Measurements from ENCODE around the gene PWP1.
"Not testable (repeated sequence)": the region's sequence is repeated elsewhere in the genome, so short reads cannot be mapped to it uniquely, and the experiment has no call there.

The PWP1 gene

DNA sequence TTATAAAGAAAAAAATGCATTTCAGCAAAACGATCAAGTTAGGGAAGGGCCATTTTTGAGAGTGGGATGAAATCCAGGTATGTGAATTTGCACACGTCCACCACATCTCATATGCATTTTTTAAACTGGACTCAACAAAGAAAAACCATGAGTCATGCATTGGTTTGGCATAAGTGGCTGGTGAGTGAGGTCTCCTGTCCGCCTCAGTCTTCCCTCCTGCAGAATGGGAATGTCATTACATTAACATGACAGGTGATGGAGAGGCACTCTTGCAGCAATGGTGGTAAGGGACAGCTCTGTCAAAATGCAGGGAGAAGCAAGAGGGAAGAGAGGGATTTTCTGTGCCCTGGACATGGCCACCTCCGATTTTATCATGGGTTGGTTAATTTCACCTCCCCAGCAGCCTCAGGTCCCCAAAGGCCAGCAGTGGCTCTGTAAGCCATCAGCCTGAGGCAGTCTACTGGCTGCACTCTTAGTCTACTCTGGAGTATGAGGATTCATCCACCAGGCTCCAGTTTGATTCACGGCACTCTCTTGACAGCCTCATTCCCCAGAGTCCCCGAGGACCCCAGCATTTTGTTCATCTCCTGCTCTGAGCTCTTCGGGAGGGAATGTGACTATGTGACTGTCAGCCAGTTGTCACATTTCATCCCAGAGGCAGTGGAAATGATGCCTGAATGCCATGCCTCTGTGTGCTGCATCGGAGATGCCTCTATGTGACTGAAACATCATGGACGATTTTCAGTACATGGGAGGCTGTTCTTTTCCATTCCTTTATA is 17.1 kb upstream of the PWP1 start:
- DNase-seq: no peak

DNA sequence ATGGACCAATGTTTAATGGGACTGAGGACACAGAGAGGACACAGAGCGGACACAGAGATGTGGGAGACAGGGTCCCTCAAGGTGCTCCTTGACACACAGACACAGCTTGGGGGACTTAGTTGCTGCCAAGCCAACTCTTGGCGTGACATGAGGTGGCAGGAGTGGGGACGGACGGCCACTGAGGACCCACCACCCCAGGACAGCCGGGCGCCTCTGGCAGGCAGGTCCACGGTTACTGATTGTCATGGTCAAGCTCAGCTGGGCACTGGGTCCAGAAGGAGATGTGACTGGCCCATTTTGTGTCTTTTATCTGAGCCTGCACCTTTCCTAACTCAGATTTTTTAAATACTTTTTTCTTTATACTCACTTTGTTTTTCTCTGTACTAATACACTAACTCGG is 15.7 kb upstream of the PWP1 start:
- no peak for DNase-seq

DNA sequence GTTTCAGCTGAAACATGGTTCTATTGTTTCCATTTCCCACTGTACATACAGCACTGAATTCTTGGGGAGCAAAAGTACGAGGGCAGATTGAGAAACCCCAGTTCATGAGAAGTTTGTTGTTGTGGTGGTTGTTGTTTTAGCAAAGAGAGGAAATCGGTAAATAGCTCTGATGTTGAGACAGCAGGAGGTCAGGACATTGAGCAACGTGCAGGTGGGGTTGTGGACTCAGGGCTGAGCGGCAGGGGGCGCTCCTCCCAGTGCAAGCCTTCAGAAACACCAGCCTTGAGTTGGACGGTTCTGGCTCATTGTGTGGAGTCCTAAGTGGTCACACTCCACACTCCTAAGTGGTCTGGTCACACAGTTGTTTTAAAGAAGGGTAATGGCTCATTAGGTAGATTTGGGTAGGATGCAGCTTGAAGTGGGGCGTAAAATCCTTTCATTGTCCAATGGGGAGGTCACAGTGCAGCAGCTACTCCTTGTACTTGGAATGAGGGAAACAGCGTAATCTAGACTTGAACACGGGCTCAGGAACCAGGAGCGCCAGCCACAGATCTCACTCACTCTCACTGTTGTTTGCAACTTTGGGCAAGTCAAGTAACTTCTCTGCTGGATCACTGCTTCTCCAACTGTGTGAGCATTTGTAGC is 14.5 kb upstream of the PWP1 start:
- DNase-seq: peak; percentile 14

DNA sequence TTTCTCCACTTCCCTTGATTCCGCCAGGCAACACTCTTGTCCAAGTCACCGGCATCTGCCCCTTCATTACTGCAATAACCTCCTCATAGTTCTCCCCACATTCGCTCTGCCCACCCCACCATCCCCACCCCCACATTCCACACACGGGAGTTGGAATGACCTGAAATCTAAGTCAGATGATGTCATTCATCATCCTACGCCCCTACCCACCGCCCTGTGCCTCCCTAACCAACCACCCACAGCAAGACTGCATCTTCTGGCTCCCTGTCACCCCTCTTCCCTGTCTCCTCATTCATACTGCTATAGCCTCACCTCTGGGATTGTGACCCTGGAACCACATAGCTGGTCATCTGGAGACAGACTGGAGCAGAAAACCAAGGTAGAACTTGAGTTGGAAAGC is 7.9 kb upstream of the PWP1 start:
- no peak for DNase-seq

DNA sequence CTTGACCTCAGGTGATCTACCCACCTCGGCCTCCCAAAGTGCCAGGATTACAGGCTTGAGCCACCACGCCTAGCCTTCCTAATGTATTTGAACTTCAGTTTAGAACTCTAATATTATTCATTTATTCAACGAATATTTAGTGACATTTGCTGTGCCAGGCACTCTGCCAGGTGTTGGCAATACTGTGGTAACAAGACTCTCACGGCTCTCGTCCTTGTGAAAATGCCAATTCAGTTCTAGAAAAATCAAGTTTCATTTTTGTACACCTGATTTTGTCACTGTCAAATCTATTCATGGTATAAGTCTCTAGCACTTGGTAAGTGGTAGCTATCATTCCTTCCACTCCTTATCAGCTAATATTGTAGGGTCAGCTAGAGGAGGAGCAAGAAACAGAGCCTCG is 6.3 kb upstream of the PWP1 start:
- no peak for DNase-seq

DNA sequence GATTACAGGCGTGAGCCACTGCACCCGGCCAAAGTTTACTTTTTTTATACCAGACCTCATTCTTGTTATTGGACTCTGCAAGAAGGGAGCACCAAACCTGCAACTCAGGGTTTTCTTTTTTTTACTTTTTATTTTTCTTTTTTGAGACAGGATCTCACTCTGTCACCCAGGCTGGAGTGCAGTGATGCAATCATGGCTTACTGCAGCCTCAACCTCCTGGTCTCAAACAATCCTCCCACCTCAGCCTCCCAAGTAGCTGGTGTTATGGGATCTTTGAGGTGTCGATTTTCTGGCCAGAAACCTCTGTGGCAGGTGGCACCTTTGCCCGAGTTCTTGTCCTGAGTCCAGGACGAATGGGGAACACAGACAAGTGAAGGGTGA is 4.2 kb upstream of the PWP1 start:
- DNase-seq: no peak

DNA sequence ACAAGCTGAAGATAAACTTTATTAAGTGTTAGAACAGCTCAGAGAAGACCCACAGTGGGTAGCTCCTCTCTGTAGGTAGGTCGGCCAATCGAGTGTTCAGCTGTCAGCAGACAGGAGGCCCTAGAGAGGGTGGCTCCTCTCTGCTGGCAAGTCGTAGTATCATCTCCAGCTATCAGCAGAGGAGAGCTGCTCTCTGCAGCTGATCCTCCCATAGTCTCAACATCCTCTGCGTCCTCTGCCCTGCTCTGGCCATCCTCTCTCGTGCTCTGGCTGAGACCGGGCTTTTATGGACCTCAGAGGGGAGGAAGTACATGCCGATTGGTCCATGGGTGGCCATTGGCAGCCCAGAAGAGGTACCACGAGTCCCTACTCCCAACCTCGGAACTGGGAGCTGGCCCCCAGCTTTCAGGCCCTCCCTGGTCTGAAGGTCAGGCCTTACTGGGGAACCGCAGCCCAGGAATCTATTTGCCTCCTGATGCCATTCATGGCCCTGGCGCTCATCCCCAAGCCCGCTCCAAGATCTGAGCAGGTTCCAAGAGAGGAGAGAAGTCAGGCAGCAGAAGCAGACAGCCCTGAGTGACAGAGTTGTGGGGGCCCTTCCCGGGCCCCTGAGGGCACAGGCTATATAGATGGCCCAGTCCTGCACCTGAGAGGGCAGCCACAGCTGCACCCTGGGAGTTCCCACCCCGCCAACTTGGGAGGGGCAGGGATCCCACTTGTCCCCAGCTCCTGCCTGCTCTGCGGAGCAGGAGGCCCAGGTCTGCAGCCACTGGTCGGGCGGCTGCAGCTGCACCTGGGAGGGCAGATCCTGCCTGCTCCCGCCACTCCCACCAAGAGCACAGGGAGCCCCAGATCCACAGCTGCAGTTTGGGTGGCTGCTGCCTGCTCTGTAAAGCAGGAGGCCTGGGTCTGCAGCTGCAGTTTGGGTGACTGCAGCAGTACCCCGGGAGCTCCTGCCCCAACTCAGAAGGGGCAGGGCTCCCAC is 3.5 kb upstream of the PWP1 start:
- no peak for DNase-seq

DNA sequence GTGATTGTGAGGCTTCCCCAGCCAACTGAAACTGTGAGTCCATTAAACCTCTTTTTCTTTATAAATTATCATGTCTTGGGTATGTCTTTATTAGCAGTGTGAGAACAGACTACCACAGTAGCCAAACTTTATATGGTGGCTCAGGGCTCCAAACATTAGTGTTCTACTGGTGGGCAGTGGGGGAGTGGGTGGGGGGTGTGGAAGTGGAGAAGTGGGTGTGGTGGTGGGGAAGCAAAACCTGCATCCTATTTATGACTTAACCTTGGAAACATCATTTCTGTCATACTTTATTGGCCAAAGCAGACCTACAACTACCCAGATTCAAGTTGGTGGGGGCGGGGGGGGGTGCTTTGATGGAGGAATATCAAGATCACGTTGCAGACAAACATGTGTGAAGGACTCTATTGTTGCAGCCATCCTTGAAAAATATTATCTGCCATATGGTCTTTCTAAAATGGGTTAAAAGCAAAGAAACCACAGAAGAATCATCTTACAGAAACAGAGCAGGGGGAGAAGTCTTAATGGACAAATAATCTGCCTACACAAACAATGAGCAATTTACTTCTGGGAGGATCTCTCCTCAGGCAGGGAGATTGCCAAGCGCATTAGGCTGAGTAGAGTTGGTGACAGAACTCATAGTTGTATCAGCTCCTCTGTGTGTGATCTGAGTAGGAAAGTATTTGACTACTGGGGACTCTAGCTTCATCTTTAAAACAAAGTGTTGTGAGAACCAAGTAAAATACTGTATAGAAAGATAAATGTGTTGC is 1.4 kb upstream of the PWP1 start:
- no peak for DNase-seq

DNA sequence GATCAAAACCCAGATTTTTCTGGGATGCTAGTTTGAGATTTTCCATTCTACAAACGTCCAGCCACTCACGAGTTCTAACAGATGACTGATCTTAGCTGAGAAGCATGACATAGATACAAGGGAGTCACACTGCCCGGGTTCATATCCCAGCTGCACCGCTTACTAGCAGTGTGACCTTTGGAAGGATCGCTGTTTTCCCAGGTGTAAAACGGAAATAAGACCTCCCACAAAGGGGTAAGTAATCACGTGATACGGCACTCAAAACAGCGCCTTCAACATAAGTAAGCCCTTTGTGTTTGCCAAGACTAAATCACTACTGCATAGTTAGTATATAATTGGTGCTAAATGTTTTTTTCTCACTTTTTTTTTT is 624 bp upstream of the PWP1 start:
- DNase-seq: peak; percentile 13

DNA sequence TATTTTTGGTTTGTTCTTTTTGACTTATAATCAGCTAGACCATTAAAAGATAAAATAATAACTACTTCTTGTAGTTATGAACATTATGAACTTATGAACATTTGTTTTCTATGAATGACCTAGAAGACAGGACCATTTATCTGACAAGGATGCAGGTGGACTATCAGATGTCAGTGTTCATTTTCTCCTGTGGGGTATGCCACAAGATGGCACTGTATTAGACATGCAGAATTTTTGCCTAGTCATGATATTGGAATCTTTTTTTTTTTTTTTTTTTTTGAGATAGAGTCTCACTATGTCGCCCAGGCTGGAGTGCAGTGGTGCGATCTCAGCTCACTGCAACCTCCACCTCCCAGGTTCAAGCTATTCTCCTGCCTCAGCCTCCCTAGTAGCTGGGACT is 10.2 kb downstream of the PWP1 start:
- DNase-seq: not testable (repeated sequence)

DNA sequence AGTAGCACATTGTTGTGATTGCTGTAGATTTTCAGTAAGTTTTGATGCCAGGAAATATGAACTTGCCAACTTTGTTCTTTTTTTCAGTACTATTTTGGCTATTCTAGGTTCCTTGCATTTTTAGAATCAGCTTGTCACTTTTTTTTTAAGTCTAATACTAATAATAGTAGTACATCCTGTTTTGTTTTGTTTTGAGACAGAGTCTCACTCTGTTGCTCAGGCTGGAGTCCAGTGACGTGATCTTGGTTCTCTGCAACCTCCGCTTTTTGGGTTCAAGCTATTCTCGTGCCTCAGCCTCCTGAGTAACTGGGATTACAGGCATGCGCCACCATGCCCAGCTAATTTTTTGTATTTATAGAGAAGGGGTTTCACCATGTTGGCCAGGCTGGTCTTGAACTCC is 16.5 kb downstream of the PWP1 start:
- no peak for DNase-seq

DNA sequence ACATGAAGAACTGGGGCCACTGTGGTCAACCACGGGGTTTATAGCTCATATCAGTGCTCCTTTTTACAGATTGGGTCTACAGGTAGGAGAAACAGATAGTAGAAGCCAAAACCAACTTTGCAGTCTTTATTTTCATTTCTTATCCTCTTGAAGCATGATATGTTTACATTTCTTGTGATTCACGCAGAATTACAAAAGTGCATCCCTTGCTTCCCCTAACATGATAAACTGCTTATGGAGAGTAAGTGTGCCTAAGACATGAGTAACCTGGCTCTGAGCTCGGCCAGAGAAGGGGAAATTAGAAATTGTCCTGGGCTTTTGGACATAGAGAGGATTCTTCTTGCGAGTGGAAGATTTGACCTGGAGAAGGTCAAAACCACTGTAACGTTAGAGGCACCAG is 18.4 kb downstream of the PWP1 start:
- no peak for DNase-seq

DNA sequence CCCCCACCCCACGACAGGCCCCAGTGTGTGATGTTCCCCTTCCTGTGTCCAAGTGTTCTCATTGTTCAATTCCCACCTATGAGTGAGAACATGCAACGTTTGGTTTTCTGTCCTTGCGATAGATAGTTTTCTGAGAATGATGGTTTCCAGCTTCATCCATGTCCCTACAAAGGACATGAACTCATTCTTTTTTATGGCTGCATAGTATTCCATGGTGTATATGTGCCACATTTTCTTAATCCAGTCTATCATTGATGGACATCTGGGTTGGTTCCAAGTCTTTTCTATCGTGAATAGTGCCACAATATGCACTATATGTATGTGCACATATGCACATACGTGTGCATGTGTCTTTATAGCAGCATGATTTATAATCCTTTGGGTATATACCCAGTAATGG is 19.9 kb downstream of the PWP1 start:
- not testable (repeated sequence) for DNase-seq

DNA sequence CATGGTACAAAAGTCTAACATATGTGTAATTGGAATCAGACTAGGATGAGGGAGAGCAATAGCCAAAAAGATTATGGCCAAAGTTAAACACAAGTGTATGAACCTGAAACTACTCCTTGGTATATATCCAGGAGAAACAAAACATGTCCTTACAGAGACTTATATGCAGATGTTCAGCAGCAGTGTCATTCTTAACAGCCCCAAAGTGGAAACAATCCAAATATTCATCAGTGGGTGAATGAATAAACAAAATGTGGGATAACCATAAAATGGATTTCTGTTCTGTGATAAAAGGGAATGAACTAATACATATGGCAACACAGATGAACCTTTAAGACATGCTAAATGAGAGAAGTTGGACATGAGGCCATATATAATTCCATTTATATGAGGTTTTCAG is 30.2 kb downstream of the PWP1 start:
- DNase-seq: no peak

DNA sequence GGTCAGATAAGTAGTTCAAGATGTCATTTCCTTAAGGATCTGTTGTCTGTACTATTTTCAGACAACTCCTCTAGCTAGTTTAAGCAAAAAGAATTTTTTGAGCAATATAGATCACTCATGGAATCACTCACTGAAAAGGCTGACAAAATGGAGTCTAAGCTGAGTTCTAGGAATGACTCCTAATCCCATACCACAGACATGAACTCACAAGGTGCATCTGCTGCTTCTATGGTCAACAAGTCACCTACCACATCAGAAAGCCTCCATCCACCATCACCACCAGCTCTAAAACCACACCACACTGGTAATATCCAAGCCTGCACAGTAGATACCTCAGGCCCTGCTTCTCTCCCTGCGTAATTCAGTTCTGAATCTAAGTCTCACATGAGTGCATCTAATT is 33.0 kb downstream of the PWP1 start:
- no peak for DNase-seq

DNA sequence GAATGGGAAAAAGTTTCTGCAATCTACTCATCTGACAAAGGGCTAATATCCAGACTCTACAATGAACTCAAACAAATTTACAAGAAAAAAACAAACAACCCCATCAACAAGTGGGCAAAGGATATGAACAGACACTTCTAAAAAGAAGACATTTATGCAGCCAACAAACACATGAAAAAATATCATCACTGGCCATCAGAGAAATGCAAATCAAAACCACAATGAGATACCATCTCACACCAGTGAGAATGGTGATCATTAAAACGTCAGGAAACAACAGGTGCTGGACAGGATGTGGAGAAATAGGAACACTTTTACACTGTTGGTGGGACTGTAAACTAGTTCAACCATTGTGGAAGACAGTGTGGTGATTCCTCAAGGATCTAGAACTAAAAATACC is 41.7 kb downstream of the PWP1 start:
- not testable (repeated sequence) for DNase-seq

DNA sequence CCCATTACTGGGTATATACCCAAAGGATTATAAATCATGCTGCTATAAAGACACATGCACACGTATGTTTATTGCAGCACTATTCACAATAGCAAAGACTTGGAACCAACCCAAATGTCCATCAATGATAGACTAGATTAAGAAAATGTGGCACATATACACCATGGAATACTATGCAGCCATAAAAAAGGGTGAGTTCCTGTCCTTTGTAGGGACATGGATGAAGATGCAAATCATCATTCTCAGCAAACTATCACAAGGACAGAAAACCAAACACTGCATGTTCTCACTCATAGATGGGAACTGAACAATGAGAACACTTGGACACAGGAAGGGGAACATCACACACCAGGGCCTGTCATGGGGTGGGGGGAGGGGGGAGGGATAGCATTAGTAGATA is 42.1 kb downstream of the PWP1 start:
- DNase-seq: not testable (repeated sequence)

DNA sequence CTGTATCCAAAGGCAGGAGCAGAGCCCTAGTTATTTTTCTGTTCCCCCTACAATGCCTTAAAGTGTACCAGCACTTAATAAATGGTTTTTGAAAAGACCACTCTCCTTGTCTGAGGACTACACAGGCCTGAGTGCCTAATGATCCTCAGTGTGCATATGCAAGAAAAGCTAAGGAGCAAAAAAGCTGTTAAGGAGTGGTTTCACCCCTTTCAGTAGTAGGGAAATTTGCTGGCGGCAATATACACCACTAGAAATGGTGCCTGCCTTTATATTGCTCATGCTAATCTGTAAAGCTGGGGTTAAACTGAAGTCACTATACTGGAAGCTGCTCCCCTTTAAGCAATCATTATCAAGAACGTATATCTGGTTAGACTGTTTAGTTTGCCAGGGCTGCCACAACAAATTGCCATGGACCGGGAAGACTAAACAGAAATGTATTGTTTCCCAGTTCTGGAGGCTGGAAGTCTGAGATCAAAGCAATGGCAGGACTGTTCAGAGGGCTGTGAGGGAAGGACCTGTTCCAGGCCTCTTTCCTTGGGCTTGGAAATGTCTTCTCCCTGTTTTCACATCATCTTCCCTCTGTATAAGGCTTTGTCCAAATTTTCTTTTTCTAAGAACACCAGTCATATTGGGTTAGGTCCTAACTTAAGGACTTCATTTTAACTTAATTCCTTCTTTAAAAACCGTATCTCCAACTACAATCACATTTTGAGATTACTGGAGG is 45.2 kb downstream of the PWP1 start:
- DNase-seq: no peak

DNA sequence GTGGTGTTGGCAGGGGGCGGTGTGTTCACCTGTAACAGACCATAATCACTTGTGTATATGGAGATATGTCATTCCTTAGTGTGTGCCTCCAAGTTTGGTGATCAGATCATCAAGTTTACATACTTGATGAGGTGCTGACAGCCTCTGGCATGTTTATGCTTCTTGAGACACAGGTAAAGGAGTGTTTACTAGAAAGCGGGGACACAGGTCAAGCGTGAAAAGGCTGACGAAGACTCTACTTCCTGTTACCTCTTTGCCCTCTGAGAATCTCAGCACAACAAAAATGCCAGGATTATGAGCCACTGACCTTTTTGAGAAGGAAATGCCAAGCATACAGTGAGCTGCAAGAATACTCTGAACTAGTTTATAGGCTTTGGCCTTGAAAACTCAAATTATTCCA is 45.8 kb downstream of the PWP1 start:
- no peak for DNase-seq

DNA sequence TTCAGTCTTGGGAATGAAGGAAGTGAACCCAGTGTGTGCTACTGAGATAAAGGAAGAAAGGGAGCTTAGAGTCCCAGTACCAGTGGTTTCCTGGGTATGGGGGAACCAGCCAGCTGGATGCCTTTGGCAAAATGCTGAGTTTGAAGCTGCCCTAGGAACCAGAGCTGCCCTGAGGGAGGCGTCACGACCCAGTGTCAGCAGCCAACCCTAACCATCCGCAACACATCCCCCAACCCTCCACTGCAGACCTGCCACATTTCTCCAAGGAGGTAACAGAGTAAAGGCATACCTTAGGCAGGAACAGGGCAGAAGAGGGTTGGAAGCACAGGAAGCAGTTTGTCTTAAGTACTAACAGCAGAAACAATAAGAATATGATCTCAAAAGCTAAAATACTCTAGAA is 46.8 kb downstream of the PWP1 start:
- no peak for DNase-seq

DNA sequence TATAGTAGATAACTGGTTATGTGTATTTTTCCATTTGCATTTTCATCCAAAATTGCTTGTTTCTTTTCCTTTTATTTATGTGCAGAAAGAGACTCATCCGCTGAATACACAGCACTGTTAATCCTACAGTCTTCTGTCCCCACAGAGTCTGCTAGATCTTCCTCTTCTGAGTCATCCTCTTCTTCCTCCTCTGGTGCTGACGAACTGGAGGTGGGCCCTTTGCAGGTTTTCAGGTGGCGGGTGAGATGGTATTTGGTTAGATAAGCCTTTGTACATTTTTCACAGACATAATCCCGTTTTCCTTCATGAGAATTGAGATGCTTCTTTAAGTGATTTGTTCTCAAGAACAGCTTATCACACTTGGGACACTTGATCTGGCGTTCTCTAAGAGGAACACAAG is 48.5 kb downstream of the PWP1 start:
- no peak for DNase-seq

DNA sequence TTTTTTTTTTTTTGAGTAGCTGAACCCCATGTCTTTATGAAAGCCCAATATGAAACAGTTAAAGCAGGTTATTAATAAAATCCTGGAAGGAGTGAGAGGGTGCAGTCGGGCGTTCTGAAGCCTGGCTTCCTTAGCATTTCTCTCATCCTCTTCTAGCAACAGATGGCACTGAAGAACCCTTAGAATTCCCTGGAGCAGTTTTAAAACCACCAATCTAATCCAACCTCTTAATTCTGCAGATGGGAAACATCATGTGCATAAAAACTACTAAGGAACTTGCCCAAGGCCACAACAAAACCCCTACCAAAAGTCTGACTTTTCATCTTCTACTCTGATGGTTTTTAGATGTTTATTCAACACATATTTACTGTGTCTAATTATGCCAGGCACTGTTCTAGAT is 50.2 kb downstream of the PWP1 start:
- no peak for DNase-seq

Measured in CD4-positive, alpha-beta T cell treated with Interleukin-4 for 4 hours (primary cell).